T-helper 9 cell (primary cell): ENCODE measurements around the gene MAP1A.
"Not testable (repeated sequence)": the region's sequence is repeated elsewhere in the genome, so short reads cannot be mapped to it uniquely, and the experiment has no call there.

Source experiments
- DNase-seq: peaks from one replicate; pipeline ENCODE4 v3.0.0-alpha.2; 2020

Gene MAP1A

DNA sequence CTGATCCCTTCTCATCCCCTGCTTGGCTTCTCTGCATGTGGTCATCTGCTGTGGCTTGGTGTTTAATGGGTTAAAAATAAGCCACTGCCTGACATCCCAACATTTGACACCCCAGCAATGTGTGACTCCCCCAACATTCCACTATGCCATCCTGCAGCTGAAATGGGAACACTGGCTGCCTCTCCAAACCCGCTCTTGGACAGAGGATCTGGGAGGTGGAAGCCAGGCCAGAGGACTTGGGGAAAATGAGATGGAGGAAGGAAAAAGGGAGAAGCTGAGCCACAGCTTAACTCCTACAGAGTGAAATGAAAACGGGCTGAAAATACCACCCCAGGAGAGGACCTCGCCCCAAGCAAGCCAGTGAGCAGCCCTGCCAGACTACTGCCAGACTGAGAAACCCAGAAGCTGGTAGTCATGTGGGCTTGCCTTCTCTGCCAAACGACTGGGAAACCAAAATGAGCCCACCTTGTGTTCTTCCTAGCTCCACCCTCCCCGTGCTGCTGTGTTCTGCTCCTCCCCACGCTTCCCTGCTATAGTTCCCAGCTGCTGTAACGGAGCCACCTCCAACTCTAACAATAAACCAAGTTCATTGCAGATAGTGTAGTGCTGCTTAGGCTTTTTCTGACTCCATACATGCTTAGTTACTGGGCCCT lies 13.7 kb downstream of the MAP1A start:
- DNase-seq = no peak

- not testable (repeated sequence) for DNase-seq
Measured at GRCh38 chr15:43532826-43533225, 15.4 kb downstream of the MAP1A start.

- no peak for DNase-seq
Measured at GRCh38 chr15:43534897-43535296, 17.5 kb downstream of the MAP1A start.

DNA sequence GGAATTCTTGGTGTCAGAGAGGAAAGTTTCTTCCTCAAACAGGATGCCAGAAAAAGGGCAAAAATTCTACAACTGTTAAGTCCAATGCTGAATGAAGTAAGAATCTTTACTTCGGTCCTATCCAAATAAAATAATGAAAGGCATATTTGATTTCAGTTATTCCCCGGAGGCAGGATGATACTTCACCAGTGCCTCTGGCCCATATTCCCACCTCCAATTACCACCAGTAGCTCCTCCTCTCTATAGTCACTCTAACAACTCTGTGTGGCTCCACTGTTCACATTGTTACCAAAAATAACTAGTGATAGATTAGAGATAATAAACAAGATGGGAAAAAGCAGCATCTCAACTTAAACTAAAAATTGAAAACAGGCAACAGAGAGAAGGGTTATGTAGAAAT lies 20.7 kb downstream of the MAP1A start:
- DNase-seq = no peak

GRCh38 chr15:43541785-43542184 lies 24.4 kb downstream of the MAP1A start:
- no peak for DNase-seq

DNA sequence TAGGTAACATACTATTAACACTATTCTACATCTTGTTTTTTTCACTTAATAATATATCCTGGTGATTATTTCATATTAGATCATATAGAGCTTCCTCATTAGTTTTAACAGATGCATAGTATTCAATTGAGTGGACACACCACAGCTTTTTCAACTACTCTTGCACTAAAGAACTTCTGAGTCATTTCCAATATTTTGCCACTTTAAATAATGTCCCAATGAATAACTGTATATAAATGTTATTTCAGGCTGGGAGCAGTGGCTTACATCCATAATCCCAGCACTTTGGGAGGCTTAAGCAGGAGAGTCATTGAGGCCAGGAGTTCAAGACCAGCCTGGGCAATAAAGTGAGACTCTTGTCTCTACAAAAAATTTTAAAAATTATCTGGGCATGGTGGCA lies 26.9 kb downstream of the MAP1A start:
- DNase-seq = no peak

DNA sequence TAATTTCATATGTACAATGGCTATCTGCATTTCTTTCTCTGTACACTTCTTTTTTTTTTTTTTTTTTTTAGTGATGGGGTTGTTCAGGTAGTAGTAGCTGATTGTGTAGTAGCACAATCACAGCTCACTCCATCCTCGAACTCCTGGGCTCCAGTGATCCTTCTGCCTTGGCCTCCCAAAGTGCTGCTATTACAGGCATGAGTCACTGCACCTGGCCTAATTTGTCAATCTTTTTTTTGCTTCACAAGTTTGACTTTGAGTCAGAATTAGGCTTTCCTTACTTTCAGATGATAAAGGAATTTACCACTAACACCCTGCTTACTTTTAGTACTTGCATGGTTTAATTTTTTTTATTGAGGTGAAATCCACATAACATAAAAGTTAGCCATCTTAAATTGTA lies 28.0 kb downstream of the MAP1A start:
- no peak for DNase-seq

GRCh38 chr15:43547539-43547938 lies 30.1 kb downstream of the MAP1A start:
- no peak for DNase-seq

DNA sequence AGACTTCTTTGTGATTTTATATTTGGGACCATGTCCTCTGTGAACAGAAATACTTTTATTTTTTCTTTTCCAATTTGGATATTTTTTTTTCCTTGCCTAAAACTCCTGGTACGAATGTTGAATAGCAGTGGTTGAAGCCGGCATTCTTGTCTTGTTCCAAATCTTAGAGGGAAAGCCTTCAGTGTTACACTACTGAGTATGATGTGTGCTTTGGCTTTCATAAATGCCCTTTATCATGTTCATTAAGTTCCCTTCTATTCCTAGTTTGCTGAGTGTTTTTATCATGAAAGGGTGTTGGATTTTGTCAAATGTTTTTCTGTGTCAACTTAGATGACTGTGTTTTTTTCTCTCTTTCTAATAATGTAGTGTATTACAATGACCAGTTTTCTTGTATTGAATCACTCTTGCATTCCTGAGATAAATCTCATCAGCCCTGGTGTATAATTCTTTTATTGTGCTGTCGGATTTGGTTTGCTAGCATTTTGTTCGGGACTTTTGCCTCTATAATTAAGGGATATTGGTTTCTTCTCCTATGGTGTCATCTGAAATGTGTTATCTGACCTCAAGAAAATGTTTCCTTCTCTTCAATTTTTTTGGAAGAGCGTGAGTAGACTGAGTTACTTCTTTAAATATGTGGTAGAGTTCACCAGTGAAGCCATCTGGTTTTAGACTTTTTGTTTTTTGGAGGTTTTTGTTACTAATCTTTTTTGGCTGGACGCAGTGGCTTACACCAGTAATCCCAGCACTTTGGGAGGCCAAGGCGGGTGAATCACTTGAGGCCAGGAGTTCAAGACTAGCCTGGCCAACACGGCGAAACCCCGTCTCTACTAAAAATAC lies 33.3 kb downstream of the MAP1A start:
- DNase-seq = no peak

DNA sequence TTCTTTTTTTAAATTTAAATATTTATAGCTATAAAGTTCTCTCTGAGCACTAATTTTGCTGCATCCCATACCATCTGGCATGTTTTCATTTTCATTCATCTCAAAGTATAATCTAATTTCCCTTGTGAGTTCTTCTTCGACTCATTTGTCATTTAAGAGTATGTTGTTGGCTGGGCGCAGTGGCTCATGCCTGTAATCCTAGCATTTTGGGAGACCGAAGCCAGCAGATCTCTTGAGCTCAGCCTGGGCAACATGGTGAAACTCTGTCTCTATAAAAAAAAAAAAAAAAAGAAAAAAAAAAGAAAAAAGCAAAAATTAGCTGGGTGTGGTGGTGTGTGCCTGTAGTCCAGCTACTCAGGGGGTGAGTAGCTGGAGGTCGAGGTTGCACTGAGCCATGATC lies 34.8 kb downstream of the MAP1A start:
- no peak for DNase-seq

- DNase-seq = no peak
Measured at GRCh38 chr15:43552986-43553385, 35.6 kb downstream of the MAP1A start.

GRCh38 chr15:43562753-43563152 lies 45.3 kb downstream of the MAP1A start:
- DNase-seq = not testable (repeated sequence)

GRCh38 chr15:43563793-43564192 lies 46.4 kb downstream of the MAP1A start:
- not testable (repeated sequence) for DNase-seq

- DNase-seq = not testable (repeated sequence)
Measured at GRCh38 chr15:43566615-43567014, 49.2 kb downstream of the MAP1A start.

DNA sequence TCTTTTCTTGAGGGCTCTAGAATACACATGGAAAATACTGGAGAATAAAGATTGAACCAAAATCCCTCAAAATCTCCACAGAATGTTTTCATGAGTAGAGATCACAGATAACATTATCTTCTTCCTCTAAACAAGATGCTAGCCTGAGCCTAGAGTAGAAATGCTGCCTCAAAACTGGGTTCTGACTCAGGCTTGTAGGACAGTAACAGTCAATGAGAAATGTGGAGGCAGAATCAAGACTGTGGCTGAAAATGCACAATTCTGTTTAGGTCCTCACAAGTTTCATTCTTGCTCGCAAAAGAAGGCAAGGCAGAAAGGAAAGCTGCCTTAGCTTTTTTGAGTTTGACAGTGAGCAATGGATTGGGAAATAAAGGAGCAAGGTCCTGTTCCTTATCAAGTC lies 57.2 kb downstream of the MAP1A start:
- not testable (repeated sequence) for DNase-seq
